HG03025 (cell line): Measurements from ENCODE around the gene PEAR1.

Experiments
- ATAC-seq: cut with Tn5 transposase; IDR thresholded peaks from one replicate; pipeline ENCODE4 v1.9.1; 2021; ENCODE audit warnings: mild to moderate bottlenecking, moderate library complexity; ENCODE audit not compliant: unreplicated experiment, low FRiP score

The PEAR1 gene

DNA sequence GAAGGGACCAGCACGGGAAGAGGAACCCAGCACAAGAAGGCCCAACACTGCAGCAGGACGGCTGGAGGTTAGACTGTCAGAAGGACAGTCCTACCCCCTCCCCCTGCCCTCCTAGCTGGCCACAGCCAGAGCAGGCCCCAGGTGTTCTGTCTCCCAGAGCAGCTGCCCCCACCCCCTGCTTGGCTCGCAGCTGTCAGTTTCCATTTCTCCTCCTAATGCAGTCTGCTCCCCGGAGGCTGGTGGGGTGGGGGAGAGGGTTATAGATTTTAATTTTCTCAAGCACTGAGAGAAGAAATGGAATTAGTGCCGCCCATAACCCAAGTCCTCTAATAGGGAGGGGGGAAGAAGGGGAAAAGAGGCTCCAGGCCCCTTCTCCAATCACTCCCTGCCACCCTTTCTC lies 13.0 kb upstream of the PEAR1 start:
- no peak for ATAC-seq

DNA sequence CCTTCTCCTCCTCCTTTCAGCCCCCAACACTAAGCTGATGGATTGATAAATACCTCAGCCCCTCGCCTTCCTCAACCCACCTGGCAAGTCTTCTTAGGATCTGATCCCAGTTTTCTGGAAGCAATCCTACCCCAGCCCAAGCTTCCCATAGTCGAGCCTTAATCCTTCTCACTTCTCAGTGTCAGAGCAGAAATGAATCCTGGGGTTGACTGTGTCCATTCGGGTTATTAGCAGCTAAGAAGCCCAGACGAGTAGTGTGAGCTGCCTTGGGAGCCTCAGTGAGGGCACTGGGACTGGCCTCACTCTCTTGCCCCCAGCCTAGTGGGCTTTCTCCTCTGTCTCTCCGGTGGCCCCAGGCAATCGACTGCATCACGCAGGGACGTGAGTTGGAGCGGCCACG lies 12.4 kb upstream of the PEAR1 start:
- no peak for ATAC-seq

DNA sequence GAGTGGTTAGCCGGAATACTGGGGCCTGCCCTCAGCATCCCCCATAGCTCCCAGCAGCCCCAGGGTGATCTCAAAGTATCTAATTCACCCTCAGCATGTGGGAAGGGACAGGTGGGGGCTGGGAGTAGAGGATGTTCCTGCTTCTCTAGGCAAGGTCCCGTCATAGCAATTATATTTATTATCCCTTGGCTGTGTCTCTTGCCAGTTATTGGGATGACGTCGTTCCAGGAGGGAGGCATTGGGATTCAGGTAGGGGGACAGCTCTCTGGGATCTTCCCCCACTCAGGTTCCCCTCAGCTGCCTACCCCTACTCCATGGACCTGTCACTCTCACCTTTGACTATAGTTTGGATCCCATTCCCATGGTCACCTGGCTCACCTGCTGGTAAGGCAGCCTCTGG lies 11.9 kb upstream of the PEAR1 start:
- no peak for ATAC-seq

DNA sequence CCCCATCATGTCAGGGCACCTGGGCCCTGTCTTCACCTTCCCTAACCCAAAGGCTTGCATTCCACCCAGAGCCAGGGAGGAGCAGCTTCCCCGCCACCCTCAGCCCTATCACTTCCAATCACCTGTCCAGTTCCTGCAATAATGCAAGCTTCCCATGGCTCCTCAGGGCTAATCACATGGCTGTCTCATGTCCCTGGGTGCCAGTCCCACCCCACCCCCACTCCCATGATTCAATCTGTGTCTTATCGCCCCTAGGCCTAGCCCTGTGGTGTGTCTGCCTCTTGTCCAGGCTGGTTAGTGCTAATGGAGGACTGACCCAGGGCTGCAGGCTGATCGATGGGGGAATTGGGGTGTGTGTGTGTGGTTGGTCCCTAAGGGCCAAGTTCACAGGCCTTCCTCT lies 11.0 kb upstream of the PEAR1 start:
- ATAC-seq: no peak

DNA sequence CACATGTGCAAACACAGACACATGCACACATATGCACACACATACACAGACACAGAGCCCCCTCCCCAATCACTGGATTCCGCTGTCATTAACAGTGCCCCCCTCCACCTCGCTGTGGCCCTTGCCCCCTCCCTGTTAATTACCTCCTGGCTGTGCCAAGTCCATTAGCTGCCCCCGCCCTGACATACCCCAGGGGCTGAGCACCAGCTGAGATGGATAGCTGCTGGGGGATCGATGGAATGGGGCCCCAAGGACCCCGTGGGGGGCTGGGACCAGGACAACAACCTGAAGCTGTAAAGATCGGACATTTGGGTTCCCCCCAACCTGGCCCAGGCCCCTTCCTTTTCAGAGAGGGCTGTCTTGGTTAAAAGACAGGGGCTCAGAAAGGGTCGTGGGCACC lies 9.6 kb upstream of the PEAR1 start:
- no peak for ATAC-seq

DNA sequence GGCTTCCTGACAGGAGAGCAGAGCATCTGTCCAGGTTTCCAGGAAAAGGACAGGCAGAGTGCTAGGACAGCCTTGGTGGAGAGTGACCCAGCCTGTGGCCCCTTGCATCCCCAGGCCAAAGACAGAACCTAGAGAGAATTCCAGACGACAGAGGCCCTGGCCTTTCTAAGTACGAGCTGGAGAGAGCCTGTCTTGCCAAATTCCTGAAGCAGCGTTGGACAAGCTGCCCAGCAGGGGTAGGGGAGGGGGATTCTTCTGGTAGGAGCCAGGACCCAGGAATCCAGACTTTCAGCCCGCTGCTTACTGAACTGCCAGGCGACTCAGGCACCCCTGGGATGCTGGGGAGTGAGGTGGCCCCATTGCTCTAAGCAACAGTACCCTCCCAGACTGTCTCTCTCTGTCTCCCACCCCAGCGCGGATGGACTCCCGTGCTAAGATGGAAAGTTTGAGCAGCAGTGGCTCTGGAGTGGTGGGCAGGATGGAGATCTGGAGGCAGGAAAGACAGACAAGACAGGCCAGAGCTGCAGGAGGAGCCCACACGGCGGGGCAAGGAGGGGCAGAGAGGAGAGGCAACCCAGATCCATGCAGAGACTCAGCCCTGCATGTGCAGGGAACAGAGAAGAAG lies 8.8 kb upstream of the PEAR1 start:
- no peak for ATAC-seq

DNA sequence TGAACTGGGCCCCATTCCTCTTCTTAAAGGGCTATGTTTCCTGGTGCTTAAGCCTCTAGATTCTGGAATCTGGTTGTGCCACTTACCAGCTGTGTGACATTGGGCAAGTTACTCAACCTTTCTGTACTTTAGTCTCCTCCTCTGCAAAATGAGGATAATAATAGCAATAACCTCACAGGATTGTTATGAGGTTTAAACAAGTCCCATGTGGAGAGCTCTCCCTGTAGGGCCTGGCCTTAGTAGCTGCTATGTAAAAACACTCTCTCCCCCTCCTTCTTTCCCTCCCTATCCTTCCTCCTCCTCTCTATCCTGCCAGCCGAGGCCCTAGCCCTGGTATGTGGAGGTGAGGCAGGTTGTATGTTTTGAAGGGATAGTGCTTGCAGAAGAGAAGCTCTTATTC lies 8.2 kb upstream of the PEAR1 start:
- no peak for ATAC-seq

DNA sequence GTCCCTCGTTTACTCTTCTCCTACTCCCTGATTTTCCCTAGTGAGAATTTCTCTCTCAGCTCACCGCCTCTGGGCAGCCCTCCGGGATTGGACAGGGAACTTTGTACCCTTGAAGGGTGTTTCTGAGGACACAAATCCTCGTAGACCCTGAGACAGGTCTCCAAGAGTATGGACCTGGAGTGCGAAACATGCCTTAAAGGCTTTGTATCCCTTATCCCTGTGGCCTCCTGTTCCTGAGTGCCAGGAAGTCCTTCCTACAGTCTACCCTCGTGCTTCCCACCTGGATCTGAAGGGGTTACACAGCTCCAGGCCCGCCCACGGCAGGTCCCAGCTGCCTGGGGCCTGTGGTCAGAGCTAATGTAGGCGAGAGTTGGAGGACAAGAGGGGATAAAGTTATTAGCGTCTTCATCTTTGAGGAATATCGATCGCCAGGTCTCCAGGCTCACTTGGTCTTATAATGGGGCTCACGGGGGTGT lies 7.6 kb upstream of the PEAR1 start:
- ATAC-seq: no peak

DNA sequence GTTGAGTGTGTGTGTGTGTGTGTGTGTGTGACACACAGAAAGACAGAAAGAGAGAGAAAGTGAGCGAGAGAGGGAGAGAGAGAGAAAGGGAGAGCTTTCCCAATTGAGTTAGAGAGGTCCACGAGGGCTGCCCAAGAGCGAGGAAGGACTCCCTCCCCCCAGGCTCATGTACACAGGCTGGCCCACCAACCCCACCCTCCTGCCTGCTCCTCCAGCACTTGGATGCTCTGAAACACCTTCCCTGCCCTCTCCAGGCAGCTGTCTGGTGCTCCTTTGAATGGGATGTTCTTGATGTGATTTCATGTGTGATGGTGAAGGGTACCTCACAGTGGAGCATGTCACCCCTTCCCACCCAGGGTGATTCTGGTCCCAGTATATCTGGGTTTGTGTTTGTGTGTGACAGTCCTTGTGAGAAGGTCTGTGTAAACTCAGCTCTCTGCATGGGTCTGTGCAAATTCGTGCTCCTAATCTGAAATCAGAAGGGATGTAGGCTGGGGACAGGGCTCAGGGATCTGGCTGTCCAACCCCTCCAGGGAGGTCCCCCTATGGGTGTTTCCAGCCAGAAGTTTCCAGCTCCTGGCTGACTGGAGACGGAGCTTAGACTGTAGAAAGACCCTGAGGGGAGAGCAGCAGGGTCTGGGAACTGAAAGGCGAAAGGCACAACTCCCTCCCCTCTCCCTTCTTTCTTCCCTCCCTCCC lies 6.8 kb upstream of the PEAR1 start:
- no peak for ATAC-seq

DNA sequence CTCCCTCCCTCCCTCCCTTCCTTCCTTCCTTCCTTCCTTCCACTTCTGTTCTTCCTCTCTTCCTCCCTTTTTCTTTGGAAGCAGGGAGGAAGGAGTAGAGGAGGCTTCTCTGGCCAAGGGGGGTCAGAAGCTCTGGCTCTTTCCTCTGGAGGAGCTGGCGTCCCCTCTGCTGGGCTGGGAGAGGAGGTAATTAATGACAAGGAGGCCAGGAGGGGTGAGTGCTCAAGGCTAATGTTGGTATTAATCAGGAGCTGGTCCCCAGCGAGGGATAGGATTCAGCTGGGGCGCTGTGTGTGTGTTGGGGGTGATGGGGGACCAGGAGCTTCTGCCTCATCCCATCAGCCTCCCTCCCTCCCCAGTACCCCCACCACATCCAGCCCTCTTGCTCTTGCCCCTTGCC lies 6.2 kb upstream of the PEAR1 start:
- ATAC-seq: no peak

DNA sequence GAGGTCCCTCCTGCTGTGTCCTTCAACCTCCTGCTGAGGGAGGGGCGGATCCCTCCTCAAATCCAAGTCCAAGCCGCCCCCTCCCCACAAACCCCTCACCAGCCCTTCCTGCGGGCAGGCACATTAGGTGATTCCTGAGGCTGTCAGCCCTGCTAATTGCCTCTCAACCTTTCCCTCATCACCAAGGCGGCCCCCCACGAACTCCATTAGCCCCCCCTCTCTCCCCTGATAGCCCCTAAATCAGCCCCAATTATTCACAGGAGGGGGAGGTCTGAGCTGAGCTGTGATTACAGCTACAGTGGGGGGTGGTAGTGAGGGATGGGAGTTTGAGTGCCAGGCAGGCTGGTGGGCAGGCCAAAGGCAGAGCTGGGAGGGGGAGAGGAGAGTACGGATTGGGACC lies 5.8 kb upstream of the PEAR1 start:
- no peak for ATAC-seq

DNA sequence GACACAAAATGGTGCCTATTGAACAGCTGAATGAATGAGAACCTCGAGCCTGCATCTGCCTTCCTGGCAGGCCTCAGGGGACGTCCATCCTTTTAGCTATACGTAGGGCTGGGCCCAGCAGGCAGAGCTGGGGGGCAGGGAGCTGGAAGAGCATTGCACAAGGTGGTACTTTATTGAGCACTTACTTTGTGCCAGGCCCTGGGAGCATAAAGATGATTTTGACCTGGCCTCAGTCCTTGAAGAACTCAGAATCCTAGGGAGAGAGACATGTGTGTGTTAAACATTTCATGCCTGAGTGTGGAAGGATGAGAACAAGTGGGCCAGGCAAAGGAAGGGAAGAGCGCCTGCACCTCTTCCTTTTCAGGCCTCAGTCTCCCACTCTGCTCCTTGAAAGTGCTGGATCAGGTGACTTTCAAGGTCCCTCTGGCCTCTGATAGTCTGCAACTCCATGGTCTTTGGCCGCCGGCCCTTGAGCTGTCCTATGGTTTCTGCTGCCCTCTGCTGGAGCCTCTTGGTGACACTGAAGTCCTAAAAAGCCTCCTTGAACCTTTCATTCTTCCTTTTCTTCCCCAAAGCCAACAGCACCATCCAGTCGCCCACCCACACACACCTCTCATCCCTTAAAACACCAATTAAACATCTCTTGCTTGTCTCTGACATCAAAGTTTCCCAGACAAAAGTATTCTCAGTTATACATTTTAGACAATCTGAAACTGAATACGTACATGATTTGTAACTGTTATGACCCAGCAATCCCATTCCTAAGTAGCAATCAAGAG lies 3.5 kb upstream of the PEAR1 start:
- no peak for ATAC-seq

DNA sequence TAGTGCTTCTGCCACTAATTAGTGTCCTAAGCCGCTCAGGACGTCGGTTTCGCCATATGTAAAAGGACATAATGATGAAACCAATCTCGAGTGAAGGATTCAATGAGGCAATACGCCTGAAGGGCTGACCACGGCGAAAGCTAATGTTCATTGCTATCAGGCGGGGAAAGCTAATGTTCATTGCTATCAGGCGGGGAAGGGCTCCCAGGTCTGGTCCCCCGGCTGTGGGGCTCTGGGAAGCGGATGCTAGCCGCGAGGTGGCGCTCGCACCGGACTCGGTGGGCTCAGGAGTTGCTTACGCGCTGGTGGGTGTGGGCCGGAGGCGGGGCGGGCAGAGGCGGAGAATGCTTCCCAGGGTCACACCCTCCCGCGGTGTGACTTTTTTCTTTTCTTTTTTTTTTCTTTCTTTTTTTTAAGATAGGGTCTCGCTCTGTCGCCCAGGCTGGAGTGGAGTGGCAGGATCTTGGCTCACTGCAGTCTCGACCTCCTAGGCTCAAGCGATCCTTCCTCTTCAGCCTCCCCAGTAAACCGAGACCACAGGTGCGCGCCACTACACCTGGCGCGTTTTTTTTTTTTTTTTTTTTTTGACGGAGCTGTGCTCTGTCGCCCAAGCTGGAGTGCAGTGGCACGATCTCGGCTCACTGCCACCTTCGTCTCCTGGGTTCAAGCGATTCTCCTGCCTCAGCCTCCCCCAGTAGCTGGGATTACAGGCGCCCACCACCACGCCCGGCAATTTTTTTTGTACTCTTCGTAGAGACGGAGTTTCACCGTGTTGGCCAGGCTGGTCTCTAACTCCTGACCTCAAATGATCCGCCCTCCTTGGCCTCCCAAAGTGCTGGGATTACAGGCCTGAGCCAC lies 1.1 kb upstream of the PEAR1 start:
- ATAC-seq: no peak

DNA sequence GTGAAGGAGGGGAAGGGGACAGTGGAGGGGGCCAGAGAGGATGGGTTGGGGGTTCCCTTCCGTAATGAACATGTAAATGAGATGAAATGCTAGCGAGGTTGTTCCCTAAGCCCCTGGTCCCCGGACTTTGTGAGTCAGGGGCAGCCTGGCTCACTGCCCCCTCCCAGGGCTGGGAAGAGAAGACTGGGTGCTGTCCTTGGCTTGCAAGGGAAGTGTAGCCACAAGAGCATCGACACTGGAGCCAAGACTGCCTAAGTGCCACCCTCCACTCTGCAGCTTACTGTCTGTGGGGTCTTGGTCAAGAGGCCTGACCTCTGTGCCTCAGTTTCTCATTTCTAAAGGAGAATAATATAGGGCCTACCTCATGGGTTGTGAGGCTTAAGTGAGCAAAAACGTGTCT lies 483 bp downstream of the PEAR1 start:
- no peak for ATAC-seq

DNA sequence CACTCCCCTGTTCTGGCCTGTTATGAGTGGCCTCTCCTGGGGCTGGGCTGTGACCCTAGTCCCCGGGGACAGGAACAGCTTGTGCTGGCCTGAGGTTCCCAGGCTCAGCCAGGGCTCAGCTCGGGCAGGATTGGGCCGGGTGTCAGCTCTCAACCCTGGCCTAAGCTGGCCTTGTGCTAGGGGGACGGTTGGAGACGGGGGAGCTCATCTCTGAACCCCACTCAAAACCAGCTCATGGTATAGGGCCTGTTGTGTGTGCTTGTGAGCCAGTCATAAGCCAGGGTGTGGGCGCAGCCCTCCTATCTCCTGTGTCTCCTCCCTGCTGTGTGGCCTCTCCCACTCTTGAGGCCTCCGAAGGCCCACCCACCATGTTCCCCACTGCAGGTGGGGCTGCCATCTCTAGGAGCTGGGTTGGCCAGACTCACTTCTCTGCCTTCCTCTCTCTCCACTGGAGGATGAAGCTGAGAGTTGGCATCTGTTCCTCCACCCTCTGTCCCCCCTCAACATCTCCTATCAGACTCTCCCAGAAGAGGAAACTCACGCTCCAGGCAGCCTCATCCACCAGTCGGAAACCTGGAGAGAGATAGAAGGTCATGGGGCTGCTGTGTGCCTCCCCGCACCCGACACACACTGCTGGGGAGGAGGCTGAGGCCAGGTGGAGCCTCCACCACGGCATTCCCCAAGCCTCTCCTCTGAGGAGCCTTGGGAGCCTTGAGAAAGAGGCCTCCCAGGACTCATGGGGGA lies 1.4 kb downstream of the PEAR1 start:
- ATAC-seq: no peak

DNA sequence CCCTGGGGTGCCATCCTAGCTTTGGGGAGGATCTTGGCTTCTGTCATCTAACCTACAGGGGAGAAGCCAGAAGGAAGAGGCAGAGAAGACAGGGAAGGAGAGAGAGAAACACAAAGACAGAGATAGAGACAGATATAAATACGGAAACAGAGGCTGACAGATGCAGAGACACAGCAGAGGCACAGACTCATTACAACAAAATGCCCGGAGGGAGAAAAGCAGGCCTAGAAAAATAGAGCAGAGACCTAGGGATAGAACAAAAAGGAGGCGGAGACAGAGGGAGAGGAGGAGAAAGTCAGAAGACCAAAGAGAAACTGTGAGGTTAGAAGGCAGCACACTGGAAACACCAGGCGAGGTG lies 1.9 kb downstream of the PEAR1 start:
- no peak for ATAC-seq

DNA sequence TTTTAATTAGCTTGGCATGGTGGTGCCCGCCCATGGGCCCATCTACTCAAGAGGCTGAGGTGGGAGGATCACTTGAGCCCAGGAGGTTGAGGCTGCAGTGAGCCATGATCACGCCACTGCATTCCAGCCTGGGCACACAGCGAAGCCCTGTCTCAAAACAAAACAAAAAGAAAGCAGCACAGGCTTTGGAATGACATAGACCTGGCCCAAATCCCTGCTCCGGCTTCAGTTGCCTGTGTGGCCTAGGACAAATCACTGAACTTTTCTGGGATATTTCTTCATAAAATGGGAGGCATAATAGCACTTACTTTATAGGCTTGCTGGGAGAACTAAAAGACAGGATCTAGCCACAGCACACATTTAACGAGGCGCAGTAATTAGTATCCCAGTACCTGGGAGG lies 2.4 kb downstream of the PEAR1 start:
- no peak for ATAC-seq

DNA sequence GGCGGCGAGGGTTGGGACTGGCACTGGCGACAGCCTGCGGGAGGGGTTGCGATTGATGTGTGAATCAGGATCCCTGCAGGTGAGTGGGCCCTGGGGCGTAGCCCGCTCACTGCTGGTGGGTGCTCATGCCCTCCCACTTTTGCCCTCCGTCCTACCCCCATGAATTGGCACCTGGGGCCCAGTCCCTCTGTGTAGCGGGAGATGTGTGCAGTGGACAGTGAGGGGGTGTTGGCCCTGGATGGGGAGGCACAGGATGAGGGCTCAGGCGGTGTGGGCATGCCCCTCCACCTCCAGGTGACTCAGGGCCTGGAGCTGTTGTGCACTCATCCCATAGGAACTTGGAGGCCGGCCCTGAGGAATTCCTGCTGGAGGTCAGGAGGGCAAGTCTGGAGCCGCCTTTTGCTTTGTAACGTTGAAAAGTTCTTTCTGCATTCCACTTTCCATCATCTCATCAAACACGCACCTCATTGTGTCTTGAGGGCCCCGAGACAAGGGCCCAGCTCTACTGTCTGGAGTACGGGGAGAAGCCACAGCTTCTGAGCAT lies 3.0 kb downstream of the PEAR1 start:
- no peak for ATAC-seq

DNA sequence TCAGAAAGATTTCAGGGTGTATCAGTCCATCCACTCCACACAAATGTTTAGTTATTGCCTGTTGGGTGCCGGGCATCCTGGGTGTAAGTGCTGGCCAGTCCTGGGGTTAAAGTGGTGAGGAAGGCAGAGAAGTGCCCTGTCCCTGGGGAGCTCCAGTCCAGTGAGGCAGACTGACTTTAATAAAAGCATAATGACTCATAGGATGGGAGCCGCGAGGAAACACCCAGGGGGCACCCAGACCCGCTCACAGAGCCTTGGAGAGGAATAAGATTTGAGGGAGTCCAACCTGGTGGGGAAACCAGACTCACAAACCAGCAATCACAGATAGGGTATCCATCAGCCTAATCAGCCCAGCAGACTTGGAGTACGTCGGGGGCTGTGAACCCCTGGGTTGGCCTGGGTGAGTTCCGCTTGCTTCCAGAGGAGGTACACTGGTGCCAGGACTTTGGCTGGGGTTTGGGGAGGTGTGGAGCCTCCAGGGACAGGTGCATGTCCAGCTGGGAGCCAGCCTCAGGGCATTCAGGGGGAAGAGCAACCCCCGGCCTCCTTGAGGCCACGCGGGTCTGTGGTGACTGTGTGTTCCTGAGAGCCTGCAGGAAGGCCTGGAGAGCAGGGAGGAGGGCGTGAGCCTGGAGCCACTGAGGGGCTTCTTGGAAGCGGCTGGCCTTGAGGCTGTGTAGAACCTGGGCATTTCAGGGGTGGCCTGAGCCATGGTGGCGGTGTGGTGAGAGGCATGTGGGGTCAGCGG lies 3.7 kb downstream of the PEAR1 start:
- no peak for ATAC-seq
